Glomerular visceral epithelial cell (primary cell): Measurements from ENCODE around the gene EIF4E3.

Experiments used
- DNase-seq: peaks from one replicate; pipeline ENCODE4 v3.0.0-alpha.2; 2016; ENCODE audit errors: extremely low spot score

The EIF4E3 gene

DNA sequence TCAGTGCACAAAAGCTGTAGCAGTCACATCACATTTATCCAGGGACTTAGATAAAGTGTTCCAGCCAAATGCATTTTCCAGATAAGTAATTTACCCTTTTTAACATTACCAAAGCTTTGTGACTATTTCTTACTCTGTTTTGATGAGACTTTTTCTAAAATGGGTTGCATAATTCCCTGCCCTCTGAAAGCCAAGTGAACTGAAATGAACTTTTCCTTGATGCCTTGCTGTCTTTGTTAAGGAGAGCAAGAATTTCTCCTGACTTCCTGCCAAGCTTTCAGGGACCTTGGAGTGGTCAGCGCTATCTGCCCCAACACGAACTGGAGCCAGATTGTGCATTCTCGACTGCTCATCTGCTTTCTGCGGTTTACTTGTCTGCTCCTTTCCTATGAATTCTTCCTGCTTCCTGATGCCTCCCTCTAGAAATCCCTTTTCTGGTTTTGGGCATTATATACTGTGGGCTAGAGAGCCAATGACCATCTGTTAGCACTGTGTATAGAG, 34.8 kb downstream of the EIF4E3 start:
- DNase-seq = peak; percentile 90

DNA sequence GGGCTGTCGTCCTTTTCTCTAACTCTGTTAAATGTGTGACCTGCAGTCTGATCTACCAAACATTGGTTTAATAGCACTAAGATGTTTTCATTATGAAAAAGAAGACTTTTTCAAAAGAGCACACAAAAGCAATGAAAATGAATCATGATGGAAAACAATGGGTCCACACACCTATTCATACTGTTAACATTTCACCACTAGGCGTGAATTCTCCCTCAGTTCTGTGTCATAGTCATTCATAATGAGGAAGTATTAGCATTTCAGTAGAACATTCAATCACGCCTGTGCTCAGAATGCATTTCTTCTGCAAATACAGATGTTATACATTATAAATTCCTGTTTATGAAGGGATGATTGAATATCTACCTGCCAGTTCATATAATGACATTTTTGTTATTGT, 35.9 kb downstream of the EIF4E3 start:
- DNase-seq = peak; percentile 32

DNA sequence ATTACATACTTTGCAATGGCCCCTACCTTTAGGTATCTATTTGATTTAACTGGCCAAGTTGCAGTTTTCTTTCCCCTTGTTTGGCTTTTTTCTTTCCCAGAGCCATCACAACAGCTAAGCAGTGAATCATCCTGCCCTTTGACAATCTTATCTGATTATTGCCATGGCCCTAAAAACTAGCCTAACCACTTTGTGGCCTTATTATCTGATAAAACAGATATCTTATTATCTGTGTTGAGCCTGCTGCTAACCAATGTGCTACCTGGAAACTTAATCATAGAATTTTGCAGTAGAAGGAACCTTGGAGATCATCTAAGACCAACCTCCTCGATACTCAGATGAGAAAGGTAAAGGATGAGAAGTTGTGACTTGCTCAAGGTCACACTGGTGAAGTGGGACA, 37.1 kb downstream of the EIF4E3 start:
- no peak for DNase-seq

DNA sequence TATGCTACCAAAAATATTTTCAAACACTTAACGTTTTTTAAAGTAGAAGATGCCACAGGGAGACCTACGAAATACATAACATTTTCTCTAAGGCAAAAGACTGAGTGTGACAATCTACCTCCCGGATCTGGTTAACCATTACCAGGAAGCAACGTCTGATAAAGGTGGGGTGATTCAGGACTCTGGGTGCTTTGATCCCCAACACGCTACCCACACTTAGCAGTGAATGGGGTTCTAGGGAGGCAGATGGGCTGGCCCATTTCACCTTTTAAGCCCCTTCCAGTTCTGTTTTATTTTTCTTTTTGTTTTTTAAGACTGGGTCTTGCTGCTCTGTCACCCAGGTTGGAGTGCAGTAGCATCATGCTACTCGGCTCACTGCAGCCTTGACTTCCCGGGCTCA, 39.5 kb downstream of the EIF4E3 start:
- no peak for DNase-seq

DNA sequence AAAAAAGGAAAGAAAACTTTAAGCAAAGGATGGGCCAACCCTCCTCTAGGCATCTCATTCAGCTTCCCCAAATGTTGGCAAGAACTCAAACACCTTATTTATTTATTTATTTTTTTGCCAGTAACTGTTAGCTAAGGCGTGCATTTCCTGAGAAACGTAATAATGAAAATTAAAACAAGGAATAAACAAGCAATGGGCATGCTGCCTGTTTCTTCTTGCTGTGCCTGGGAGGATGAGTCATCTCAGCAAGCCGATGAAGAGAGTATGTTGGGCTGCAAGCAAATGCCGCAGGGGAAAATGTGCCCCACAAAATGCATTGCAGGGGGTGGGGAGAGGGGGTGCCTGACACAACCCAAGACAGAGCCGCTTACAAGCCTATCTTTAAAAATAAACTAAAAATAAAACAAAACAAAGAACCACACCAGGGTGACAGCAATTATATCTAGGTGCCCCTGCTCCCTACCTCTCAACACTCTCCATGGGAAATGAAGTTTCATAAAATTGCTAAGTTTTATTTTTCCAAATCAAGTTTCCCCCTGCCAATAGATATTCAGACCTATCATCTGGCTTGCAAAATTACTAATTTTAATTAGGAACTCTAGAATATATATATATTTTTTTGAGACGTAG, 40.3 kb downstream of the EIF4E3 start:
- peak; percentile 51 for DNase-seq

DNA sequence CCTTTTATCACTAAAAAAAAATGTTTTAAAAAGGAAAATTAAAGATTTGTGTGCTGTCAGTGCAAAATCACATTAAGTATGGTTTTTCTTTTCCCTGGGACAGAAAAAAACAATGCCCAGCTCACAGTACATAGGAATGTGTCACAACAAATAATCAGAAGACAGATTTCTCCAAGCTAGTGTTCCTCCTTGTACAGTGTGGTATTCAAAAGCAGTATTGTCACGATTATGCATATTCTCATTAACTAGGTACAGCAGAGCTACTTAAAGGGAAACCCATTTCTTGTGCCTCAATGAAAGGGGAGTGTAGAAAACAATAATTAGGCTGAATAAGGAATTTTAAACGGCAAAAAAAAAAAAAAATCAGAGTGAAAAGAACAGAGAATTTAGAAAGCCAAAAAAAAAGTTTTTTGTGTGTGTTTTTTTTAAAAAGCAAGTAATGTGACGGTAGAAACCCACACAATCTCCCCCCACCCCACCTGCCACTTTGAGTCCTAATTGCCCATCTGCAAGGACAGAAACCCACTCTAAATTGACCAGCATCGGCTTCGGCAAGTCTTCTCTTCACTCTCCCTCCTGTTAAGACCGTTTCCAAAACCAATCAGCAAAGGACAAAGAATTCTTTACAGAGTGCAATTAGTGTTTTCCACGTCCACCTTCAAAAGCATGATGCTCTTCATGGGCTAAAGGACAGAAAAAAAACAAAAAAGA, 41.0 kb downstream of the EIF4E3 start:
- DNase-seq = no peak

DNA sequence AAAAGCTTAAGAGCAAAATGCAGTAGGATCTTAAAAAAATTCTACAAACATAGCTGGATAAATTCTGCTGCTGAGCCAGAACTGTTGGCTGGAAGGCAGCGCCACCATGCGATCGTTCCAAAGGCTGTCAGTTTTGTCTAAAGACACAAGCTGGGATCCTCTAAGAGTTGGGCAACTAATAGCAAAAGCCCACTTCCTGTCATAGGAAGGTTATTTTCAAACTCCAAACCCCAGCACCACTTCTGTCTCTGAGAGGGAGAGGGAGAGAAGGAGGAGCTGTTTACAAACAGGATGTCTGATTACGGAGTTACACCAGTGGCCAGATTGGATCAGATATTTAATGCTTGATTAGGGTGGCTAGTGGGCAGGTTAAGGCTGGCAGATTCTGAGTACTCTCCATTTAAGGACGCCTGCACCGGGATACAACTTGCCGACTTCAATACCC, 44.0 kb downstream of the EIF4E3 start:
- peak; percentile 57 for DNase-seq

DNA sequence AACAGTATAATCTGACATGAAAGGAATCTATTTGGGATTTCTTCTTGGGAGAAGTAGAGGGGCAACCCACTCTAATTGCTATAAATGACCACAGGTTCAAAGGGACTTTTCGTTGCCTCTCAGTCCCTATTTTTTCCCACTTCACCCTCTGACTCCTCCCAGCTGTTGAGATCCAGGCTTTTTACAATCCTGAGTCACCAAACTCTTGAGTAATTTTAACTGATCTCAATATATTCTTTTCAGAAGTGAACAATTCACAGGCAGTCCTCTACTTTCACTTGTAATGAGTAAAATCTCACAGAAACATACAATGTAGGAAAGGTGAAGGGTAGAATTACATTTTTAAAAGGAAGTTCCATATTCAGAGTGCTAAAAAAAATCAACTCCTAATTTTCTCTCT, 44.6 kb downstream of the EIF4E3 start:
- DNase-seq = no peak

DNA sequence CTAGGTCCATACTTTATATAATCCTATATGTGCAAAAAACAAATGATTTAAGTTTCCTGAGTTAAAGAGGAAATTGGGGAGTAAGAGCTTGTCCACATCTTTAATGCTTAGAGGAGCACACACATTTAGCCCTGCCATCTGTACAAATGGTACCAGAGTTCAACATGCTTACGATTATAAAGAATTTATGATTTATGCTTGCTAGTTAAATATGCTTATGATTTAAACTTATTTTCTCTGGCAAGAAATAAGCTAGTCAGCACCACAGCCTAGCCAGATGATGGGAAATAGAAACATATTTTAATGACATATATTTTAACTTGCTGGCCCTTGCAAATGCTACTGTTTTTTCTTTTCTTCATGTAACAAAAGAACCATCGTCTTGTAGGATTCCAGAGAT, 48.3 kb downstream of the EIF4E3 start:
- no peak for DNase-seq

DNA sequence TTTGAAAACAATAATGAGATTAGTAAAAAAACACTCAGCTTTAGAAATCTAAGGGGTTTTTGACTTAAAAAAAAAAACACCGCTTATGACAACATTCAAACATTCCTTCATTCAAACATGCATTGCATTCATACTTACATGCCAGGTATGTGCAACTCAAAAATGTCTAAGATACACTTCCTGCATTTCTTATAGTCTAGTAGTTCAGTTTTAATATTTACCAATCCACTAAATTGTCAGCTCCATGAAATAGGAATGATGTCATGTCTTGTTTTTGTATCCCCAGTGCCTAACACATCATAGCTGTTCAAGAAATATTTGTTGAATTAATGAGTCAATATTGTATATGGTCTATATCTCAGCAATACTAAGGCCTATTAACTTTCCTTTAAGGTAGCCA, 51.7 kb downstream of the EIF4E3 start:
- DNase-seq = no peak

DNA sequence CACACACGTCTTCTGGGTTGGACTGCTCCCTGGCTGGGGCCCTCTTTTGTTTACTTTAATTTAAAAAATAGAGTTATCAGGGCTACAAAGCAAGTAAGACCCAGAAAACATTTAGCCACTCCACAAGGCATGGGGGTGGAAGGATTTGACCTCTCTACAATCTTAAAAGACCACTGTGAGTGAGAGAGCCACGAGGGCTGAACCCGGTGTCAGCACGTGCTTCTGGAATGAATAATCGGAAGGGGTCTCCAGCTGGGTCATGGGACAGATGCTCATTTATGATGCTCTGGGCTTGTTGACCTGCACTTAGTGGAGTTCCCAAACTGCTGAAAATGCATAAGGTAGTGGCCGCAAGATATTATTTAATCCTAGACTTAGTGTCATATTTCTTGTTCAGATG, 52.4 kb downstream of the EIF4E3 start:
- no peak for DNase-seq

DNA sequence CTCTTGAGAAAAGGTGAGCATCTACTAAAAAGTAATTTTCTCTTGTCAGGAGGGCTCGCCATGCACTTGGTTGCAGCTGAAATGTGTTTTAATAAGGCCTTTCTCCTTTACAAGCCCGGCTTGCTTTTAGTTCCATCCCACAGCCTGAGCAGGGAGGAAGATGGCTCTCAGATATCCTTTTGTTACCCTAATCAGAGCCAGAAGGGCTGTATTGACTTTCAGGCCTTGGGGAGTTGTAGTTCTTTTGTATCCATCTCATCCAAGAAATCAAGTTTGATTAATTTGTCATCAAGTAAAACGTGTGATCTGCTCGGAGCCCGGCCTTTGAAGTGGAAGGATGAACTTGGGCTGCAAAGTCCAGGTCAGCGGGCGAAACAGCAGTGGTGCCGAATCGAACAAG, 52.9 kb downstream of the EIF4E3 start:
- DNase-seq = no peak

DNA sequence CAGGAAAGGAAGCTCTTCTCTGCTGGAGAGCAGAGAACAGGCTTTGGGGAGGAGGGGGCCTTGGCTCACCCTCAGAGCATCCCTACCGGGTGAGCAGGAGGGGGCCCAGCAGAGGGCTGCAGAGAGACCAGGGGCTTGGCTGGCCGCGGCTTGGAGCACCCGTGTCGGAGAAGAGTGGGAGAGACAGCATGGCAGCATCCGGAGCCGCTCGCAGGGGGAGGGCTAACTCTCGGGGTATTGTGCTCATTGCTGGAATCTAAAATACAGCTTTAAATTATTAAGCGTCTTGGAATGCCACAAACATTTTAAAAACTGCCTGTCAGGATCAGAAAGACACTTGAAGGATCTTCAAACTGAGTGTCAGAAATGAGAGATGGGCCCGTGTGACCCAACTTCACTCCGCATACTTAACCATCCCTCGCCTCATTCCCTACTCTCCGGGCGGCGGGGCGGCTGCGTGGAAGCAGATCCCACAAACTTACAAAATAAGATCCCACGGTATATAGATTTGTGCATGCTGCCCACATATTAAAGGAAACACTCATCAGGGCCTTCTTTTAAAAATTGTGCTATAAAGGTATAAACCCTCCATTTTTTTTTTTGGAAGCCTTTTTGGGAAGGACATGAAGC, 53.9 kb downstream of the EIF4E3 start:
- no peak for DNase-seq

DNA sequence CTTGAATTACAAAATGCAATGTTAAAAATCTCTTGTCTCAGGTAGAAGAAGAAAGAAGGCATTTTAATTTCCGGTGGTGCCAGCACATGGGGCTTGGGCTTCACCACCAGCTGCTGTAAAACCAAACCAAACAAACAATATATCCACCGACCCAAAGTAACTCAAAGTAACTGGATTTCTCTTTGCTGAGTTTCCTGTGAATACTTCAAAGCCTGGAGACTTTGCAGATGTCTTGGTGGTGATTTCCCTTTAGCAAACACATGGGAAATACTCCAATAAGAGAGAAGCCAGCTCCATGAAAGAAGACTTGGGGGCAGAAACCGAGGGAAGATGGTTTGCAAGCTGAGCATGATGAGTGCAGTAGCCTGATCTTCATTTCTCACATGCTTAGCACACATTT, 62.6 kb downstream of the EIF4E3 start:
- no peak for DNase-seq

DNA sequence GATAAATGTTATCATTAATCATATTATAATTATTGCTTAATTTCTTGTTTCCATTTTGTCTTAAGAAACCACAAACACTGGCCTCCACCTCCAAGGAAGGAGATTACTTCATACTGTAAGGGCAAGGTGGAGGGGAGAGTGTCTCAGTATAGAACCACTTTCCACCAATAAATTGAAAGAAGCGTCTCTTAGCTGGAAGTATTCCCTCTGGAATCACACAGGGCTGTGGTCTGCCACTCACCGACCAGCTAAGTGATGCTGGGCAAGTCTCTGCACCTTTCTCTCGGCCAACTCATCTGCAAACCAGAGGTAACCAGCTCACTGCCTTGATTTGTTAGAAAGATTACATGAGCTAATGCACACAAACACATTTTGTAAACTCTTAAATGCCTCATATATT, 63.1 kb downstream of the EIF4E3 start:
- no peak for DNase-seq

DNA sequence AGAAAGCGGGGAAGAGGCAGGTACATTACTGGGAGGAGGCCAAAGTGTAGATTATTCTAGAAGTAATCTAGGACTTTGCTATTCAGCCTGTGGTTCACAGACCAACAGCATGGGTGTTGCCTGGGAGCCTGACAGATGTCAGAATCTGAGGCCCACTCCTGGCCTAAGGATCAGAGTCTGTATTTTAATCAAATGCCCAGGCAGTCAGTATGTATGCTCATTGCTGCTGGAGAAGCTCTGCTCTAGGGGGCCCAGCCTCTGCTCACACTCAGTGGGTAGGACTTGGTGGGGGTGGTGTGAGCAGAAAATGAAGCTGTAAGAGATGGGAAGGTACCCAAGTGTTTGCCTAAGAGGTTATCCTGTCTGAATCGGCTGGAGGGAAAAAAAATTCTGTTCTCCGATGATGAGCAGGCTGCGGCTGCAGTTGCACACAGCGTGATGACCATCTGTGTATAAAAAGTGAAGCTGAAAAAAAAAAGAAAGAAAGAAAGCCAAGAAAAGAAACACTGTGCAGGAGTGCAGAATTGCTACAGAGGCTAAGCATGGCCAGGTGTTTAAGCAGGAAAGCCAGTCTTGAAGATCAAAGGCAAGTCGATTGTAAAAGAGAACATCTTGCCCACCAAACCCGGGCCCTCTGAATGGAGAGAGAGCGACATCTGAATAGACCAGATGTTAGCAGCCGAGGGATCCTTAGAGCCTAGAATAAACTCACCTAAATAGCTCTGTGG, 65.2 kb downstream of the EIF4E3 start:
- DNase-seq = no peak

DNA sequence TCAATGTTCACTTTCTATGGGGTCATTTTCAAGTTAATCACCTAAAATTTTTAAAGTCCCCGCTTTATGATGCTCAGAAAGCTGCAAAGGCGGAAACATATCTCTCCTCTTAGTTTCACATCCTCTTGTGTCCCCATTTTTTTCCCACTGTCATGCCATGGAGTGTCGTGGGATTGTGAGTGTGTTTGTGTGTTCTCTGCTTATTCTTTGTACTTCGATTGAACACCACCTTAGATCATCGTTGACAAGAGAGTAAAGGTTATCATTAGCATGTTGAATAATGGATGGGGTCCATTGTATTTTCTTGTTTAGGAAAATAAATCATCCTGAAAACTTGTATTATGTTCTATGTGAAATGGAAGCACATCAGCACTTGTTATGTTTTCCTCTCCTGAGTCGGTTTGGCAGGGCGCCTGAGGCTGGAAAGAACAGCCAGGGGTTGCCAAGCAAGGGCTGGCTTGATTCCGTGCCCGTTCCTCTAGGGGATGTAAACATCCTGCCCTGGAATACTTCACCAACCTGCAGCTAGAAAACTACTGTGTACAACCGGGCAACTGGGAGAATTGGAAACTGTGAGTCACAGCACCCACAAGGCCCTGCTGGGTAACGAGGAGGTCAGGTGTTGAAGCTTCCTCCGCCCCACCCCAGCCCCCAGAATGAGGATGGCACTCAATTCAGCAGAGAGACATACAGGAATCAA, 67.2 kb downstream of the EIF4E3 start:
- DNase-seq = peak; percentile 37

DNA sequence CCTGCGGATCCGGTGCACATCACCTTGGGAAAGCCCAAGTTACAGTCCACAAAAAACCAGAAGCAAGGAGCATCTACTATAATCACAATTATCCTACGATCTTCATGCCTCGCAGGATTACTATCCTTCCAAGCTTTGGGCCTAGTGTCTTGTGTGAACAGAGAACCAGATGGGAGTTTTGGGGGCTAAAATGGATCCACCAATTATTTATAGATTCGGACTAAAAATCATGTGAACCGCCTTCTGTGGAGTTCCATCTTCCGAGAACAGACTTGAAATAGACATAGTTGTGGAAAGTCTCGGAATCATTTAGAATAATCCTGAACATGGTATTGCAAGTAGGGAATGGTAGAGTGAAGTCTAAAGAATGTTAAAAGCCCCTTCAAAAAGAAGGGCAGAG, 70.1 kb downstream of the EIF4E3 start:
- no peak for DNase-seq

DNA sequence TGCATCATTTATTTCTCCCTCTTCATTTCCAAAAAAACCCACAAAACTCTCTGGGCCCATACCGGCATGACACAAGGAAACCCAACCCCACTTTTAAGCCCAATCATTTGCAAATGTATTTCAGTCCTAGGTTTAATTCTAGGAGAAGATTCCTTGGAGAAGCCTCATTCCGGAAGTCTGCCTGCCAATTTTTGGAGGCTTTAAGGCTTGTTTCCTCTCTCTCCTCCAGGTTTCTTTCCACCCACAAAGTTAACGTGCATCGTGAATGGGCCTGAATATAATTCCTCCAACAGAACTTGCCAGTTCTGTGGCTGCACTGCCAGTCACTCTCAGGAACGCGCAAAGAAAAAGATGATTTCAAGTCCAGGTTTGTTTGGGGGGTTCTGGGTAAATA, 71.8 kb downstream of the EIF4E3 start:
- DNase-seq = no peak

DNA sequence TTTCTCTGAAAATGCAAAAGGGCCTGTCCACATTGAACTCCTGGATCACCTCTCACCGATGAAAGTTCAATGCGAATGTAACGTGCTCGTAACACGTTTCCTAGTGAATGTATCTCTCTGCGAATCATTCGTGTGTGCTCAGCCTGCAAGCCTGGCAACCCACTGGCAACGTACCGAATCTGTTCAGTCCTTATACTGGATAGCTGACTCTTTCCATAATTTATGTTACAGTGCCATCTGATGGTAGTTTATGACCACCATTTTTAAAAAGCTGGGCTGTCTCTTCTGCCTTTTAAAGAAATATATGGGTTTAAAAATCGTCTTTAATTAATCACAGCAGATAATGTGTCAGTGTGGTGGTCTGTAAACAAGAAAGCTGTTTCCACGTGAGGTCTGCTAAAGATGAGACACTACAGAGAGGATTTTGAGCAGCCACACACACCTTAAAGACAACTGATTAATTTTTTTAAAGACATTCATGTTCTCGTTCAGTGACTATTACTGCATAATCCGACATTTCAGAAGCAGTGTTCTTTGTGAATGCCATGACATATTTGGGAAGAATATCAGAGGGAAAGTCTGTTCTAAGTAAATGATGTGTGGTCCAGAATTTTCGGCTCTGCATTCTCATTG, 72.3 kb downstream of the EIF4E3 start:
- DNase-seq = peak; percentile 69

DNA sequence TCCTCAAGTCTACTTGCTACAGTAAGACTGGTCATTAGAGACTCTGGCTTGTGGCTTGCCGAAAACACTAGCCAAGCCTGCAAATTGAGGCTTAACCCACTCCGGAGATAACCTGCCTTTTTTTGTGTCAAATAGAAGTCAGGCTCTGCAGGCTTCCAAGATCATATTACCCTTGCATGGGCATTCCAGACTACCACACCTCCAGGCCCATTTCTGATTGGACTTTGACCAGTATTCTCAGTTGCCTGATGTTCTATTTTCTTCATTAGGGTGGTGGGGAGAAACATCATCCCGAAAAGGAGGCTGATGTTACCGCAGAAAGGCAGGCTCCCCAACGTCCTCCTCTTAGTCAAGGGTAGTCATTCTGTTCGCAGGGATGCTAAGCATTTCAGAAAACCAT, 73.6 kb downstream of the EIF4E3 start:
- DNase-seq = no peak
